ENCODE measurements around the gene OR4S1. TPM values are rescaled to one million over a fixed set of nuclear protein-coding genes. Genes with fewer than 3 reads are reported as not detected.
"Not testable (repeated sequence)": the region's sequence is repeated elsewhere in the genome, so short reads cannot be mapped to it uniquely, and the experiment has no call there.

OR4S1 gene, protein sequence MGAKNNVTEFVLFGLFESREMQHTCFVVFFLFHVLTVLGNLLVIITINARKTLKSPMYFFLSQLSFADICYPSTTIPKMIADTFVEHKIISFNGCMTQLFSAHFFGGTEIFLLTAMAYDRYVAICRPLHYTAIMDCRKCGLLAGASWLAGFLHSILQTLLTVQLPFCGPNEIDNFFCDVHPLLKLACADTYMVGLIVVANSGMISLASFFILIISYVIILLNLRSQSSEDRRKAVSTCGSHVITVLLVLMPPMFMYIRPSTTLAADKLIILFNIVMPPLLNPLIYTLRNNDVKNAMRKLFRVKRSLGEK
- total RNA-seq: not detected

DNA sequence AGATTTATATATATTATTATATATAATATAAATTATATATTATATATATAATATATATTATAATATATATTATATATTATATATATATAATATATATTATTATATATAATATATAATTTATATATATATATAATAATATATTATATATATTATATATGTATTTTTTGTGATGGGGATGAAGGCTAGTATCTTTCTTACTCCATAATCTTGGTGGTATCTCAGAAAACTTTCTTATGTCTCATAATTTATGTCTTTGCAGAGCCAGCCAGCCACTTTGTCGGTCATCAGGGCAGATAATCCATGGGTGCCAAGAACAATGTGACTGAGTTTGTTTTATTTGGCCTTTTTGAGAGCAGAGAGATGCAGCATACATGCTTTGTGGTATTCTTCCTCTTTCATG is at the start of gene OR4S1:
Gene OR4S1 (plus strand): TSS at position 301 of the 400 bp plus-strand sequence. CDS start 0 bp downstream, at position 301.
- Mint-ChIP-seq H3K9me3 (no peaks in the 10 kb centered on the region), H3K36me3 (no peaks in the 10 kb centered on the region), H3K27ac (no peak within 1 kb of the TSS)
- no peak for ATAC-seq
- no peak for DNase-seq (ENCODE audit: low spot score in 2 of 2)

DNA sequence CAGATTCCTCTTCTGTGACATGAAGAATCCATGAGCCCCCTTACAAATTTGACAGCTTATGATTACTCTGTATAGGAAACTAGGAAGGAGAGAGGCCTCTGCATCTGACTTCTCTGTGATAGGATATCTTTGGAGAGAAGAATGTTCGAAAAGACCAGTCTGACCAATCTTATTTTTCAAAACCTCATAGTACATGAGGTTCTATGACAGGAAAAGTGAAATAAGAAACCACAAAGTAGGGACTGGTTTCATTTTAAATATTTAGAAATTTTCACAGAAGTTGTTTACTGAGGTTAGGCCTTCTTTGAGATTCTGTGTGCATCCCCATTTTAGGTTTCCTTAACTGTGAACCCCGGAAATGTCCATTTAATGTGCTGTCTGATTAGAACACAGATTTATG is 44.4 kb upstream of the OR4S1 start:
- no peak for ATAC-seq
- no peak for DNase-seq (ENCODE audit: low spot score in 2 of 2)
- Mint-ChIP-seq H3K36me3 (no peaks in the 10 kb centered on the region), H3K27ac (no peak overlapping the region), H3K9me3 (no peaks in the 10 kb centered on the region)

DNA sequence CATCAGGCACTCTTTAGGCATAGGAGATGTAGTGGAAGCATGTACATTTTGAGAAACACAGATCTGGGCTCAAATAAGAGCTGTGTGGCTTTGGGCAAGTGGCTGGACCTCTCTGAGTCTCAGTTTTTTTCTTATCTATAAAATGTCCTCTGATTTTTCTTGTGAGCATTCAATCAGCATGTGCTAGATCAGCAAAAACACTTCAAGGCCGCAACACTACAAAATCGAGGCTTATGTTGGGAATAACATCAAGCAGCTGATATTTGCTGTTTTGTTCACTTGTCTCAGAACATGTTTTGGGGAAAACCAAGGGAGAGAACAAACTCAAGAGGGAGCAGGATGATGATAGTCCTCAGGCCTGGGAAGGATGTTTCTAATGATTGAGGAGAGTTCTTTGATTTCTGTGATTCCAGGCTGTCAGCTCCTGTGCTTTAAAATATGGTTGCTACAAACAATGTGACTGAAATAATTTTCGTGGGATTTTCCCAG is 42.6 kb upstream of the OR4S1 start, which contains the start of gene OR4X1:
Gene OR4X1 (plus strand): TSS at position 439 of the 489 bp plus-strand sequence. CDS start 0 bp downstream, at position 439.
- H3K27ac Mint-ChIP-seq: no peak within 1 kb of the TSS
- no peak for DNase-seq (ENCODE audit: low spot score in 2 of 2)
- H3K9me3 Mint-ChIP-seq: no peaks in the 10 kb centered on the region
- no peak for ATAC-seq
- H3K36me3 Mint-ChIP-seq: no peaks in the 10 kb centered on the region

DNA sequence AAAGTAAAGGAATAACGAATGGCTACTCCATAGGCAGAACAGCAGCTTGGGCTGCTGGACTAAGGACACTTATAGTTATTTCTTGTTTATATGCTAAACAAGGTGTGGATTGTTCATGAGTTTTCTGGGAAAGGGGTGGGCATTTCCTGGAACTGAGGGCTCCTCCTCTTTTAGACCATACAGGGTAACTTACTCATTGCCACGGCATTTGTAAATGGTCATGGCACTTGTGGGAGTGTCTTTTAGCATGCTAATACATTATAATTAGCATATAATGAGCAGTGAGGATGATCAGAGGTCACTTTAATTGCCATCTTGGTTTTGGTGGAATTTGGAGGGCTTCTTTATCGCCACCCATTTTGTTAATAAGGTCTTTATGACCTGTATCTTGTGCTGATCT is 35.4 kb upstream of the OR4S1 start:
- DNase-seq (ENCODE audit: low spot score in 2 of 2): no peak
- Mint-ChIP-seq H3K27ac (peak overlapping the region in 1 of 2 donors; percentile 33), H3K9me3 (no peaks in the 10 kb centered on the region), H3K36me3 (no peaks in the 10 kb centered on the region)
- no peak for ATAC-seq

DNA sequence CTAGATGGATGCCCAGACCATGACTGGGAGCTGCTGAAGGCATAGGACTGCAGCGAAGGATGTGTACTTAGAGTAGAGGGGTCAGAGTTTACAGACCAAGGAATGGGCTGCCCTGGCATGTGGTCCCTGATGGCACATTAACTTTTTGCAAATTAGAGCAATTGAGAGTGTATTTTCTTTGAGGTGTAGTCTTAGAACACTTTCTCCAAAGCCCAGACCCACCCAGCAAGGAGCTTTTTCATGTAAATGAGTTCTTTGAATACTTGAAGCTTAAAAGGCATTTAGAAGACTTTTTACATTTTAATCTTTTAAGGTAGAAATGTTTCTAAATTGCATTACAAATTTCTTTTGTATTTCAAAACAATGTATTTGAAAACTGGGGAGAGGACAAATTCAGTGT is 33.4 kb upstream of the OR4S1 start:
- DNase-seq (ENCODE audit: low spot score in 2 of 2) (no peak), ATAC-seq (no peak)
- Mint-ChIP-seq H3K27ac (no peak overlapping the region), H3K9me3 (no peaks in the 10 kb centered on the region), H3K36me3 (no peaks in the 10 kb centered on the region)

DNA sequence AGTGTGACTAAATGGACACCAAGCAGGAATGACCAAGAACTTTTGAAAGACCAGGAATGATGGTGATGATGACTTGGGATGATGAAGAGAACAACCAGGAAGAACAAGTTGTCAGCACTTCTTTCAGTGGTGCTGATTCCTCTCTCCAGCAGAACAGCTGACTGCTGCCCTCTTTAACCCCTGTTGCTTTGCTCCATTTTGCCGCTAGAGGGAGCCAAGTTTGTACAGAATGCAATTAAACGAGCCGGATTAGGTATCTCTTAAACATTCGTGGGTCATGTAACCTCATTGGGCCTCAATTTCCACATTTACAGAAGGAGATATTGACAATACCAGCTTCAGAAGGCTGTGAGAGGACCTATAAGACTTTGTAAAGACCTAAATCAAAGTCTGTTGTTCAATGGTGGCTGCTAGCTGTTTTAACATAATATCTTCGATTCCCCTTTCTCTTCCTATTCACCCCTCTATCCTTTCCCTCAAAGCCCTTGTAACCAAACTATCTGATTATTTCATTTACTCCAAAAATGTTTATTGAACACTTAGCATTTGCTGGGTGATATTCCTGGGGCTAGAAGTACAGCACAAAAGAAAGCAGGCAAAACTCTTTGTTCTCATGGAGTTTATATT is 1.9 kb downstream of the OR4S1 start:
- H3K9me3 Mint-ChIP-seq: no peaks in the 10 kb centered on the region
- DNase-seq (ENCODE audit: low spot score in 2 of 2) (peak in 1 of 2 donors; percentile 75), ATAC-seq (peak; percentile 49 to 68)
- H3K27ac Mint-ChIP-seq: no peak overlapping the region
- no peaks in the 10 kb centered on the region for H3K36me3 Mint-ChIP-seq

DNA sequence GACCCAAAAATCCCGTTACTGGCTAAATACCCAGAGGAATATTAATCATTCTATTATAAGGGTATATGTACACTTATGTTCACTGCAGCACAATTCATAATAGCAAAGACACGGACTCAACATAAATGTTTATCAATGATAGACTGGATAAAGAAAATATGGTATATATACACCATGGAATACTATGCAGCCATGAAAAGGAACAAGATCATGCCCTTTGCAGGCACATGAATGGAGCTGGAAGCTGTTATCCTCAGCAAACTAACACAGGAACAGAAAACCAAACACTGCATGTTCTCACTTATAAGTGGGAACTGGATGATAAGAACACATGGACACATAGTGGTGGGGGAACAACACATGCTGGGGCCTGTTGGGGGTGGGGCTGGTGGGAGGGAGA is 7.6 kb downstream of the OR4S1 start:
- DNase-seq (ENCODE audit: low spot score in 2 of 2); H3K9me3 Mint-ChIP-seq; H3K27ac Mint-ChIP-seq; ATAC-seq; H3K36me3 Mint-ChIP-seq: not testable (repeated sequence)

DNA sequence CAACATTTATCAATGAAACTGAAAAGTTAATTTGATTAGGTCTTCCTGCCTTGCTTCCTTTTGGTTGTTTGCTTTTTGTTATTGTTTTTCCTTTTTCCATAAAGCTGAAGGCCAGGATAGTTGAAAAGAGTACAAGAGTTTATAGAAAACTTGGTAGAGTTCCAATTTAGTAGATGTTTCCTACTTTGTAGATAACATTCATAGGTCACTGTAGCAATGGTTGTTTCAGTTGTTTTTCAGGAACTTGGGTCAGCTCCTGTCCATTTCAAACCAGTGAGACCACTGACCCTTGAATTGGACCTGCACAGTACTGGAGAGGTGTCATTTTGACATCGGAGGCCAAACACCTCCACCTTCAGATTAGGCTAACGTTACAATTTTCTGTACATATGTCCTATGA is 13.8 kb downstream of the OR4S1 start:
- not testable (repeated sequence) for DNase-seq (ENCODE audit: low spot score in 2 of 2); ATAC-seq; H3K27ac Mint-ChIP-seq; H3K36me3 Mint-ChIP-seq; H3K9me3 Mint-ChIP-seq

DNA sequence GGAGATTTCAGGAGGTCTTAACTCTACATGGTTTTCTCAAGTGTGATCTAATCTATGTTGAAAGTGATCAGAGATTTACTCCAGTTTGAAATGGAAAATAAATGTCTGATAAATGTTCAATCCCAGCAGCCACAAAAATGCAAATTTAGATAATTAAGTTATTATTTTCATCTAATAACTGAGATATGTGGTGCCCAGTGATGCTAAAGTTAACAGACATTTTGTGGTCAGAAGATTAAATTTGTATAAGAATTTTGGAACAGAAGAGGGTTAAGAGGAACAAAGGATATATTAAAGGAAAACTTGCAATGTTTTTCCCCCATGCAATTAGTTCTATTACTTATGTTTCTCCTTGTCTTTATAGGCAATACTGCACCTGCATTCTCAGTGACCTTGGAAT is 18.6 kb downstream of the OR4S1 start, which contains the start of gene OR4C3:
Gene OR4C3 (plus strand): TSS at position 301 of the 400 bp plus-strand sequence. CDS start 102 bp downstream, outside the sequence.
- not testable (repeated sequence) for H3K36me3 Mint-ChIP-seq; DNase-seq (ENCODE audit: low spot score in 2 of 2); ATAC-seq; H3K9me3 Mint-ChIP-seq
- H3K27ac Mint-ChIP-seq: peak within 1 kb of the TSS in 1 of 2 donors; percentile 32

DNA sequence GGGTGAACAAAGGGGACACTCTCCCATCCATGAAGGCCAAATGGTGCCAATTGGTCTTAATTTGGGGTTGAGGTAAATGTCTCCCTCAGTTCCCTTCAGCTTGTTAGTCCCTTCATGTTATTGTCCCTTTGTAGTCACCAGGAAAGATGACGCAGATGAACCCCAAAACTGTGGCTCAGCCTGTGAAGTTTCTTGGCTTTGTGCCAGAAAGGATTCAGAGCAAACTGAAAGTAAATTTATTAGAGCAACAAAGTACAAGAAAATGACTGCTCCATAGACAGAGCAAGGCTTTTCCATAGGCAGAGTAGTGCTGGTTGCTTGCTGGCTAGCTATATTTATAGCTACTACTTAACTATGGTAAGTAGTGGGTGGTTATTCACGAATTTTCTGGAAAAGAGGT is 35.4 kb downstream of the OR4S1 start:
- DNase-seq (ENCODE audit: low spot score in 2 of 2) (no peak), ATAC-seq (no peak)
- Mint-ChIP-seq H3K9me3 (peaks cover 6 to 8% of the 10 kb centered on the region in 2 donors), H3K27ac (no peak overlapping the region), H3K36me3 (peaks cover 7 to 13% of the 10 kb centered on the region in 2 donors)

DNA sequence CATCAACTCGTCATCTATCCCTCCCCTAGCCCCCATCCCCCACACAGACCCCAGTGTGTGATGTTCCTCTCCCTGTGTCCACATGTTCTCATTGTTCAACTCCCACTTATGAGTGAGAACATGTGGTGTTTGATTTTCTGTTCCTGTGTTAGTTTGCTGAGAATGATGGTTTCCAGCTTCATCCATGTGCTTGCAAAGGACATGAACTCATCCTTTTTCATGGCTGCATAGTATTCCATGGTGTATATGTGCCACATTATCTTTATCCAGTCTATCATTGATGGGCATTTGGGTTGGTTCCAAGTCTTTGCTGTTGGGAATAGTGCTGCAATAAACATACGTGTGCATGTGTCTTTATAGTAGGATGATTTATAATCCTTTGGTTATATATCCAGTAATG is 36.5 kb downstream of the OR4S1 start:
- H3K27ac Mint-ChIP-seq; DNase-seq (ENCODE audit: low spot score in 2 of 2); ATAC-seq; H3K9me3 Mint-ChIP-seq: not testable (repeated sequence)
- H3K36me3 Mint-ChIP-seq: peaks cover 7 to 22% of the 10 kb centered on the region in 2 donors

DNA sequence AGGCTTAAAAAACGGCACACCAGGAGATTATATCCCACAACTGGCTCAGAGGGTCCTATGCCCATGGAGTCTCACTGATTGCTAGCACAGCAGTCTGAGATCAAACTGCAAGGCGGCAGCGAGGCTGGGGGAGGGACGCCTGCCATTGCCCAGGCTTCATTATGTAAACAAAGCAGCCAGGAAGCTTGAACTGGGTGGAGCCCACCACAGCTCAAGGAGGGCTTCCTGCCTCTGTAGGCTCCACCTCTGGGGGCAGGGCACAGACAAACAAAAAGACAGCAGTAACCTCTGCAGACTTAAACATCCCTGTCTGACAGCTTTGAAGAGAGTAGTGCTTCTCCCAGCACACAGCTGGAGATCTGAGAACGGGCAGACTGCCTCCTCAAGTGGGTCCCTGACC is 40.3 kb downstream of the OR4S1 start:
- not testable (repeated sequence) for ATAC-seq; H3K27ac Mint-ChIP-seq; DNase-seq (ENCODE audit: low spot score in 2 of 2)
- Mint-ChIP-seq H3K36me3 (peaks cover 7 to 43% of the 10 kb centered on the region in 2 donors), H3K9me3 (peaks cover 6 to 18% of the 10 kb centered on the region in 2 donors)

DNA sequence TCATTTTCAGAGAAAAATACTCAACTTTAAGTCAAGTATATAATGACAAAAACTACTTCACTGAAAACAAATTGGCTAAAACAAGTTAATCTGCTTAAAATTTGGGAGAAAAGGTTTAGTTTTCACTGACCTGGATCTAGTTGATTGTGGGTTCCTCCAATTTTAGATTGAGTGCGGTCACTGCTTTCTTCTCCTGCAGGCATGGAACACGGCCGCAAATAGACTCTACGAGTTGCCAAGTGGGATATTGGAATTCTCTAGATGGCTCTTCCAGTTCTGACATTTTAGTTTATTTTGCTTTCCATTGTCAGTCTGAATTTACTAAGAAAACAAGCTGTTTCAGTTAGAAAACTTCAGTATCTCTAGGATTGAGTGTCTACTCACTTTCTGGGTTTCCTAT is 48.0 kb downstream of the OR4S1 start:
- H3K36me3 Mint-ChIP-seq: peaks cover 0 to 11% of the 10 kb centered on the region in 2 donors
- peaks cover 5 to 12% of the 10 kb centered on the region in 2 donors for H3K9me3 Mint-ChIP-seq
- no peak overlapping the region for H3K27ac Mint-ChIP-seq
- DNase-seq (ENCODE audit: low spot score in 2 of 2): no peak
- no peak for ATAC-seq

DNA sequence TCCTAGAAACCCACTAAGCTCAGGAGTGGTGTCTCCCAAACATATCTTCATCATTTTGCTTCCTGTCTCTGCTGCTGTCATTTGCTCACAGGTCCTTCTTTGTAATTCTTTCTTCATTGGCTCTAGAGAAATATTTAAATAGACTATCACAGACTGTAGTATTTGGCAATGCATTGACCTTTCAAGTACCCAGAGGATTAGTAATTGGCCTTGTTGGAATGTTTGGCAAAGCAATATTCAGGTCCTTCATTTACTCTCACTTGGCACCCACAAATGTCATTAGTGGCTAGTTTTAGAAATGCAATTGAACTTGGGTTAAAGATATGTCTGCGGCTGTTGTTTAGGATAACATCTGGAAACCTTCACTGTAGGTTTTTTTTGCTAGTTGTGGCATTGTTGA is 48.7 kb downstream of the OR4S1 start:
- no peak for ATAC-seq
- H3K36me3 Mint-ChIP-seq: peaks cover 0 to 5% of the 10 kb centered on the region in 2 donors
- peaks cover 9 to 11% of the 10 kb centered on the region in 2 donors for H3K9me3 Mint-ChIP-seq
- no peak overlapping the region for H3K27ac Mint-ChIP-seq
- no peak for DNase-seq (ENCODE audit: low spot score in 2 of 2)

Data from activated naive CD4-positive, alpha-beta T cell treated with anti-CD3 and anti-CD28 coated beads, Interleukin-2, amount 50 U/mL, for 72 hours (primary cell).